ENCODE measurements around the gene ITIH3.
A peak's percentile ranks its signal among the peaks of the same experiment; 100 is the strongest.

ITIH3 gene

DNA sequence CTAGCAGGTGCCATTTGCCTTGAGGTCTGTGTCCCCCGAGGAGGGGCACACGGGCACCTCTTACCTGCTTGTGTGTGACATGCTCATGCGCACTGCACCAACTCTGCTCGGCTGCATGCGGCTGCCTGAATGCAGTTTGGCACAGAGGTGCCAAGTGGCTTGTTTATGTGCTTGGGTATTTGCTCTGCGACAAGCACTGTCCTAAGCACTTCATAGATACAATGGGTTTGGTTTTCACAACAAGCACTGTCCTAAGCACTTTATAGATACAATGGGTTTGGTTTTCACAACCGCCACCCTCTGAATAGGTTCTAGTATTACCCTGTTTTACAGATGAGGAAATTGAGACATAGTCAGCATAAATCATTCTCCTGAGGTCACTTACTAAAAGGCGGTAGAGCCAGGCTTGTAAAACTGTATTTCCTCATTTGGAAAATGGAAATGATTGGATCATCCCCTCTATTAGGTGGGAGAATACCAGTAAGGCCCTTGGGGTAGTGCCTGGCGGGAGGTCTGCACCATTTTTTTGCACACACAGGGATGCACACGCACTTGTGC, 35.4 kb downstream of the ITIH3 start:
- no peak for DNase-seq

DNA sequence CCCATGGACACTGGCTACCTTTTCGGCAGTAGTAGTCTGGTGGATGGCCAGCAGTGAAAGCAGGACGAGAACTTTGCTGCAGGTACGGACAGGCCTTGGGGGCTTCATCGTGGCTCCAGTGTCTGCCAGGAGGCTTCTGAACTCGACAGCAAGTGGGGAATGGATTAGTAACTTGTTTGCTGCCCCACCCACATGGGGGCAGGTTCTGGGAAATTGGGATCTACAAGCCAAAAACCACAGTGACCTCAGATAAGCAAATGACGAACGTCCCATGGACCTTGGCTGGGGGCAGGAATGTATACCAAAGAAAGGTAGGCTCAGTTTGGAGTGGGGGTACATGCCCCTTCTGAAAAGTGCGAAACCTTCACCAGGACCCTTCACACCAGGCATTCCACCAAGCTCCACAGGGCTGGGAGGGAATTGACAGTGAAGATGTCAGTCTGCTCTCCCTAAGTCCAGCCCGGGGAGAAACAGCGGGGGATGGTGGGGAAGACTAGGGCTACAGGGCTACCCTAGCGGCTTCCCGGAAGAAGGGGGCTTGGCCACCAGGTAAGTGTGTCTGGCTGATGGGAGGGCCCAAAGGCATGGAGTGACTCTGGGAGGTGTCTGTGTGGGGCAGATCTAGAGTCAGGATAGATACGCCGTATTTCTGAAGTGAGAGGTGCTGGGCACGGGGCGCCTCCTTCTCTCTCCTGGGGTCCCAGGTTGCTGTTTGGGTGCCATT, 36.1 kb downstream of the ITIH3 start, which contains the start of gene ITIH4:
Gene ITIH4 (minus strand): TSS at position 138 of the 724 bp plus-strand sequence. CDS start 30 bp downstream, at position 108.
- no peak for DNase-seq

DNA sequence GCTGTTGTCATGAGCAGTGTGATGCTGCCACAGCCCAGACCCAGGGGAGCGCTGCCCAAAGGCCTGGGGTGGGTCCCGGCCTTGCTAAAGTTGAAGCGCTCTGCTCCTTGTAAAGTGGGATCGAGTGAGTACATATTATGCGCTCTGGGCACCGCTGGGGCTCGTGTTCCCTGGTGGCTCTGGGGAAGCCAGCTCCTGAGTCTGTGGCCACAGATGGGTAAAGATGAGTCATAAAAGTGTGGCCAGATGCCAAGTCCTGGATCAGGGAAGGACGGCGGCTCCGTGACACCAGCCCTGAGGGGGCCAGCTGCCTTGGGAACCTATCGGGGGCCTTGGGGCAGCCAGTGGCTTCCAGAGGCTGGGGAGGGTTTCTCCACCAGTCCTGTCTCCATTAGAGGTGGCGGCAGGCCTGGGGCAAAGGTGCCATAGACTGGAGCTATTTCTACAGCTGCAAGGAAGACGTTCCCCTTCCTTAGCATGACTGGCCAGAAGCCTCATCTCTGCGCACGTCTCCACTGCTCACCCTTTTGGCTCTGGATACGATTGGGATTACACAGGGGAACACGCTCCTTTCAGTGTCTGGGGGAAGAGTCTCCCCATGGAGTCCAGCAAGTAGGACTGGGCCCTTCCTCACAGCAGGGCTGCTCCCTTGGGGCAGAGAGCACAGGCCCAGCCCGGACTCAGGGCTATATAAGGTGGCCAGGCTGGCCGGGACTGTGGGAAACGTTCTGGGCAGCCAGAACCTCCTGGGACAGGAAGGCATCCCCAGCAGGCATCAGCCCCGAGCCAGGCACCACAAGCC, 37.1 kb downstream of the ITIH3 start:
- no peak for DNase-seq

DNA sequence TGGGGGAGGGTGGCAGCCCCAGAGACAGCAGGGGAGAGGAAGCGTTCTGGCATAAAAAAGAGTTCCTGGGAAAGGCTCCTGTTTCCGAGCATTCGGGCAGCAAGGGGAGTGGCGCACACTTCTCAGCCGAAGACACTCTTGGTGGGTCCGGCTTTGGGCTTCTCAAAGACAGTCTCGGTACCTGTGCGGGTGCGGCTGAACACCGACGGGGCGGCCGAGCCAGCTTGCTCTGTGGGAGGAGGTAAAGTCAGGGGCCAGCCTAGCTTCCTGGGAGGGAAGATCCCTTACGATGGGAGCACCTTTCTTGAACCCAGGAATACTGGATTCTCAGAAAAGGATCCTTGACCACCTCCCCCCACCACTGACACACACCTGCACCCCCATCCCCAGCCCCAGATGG, 38.6 kb downstream of the ITIH3 start:
- no peak for DNase-seq

DNA sequence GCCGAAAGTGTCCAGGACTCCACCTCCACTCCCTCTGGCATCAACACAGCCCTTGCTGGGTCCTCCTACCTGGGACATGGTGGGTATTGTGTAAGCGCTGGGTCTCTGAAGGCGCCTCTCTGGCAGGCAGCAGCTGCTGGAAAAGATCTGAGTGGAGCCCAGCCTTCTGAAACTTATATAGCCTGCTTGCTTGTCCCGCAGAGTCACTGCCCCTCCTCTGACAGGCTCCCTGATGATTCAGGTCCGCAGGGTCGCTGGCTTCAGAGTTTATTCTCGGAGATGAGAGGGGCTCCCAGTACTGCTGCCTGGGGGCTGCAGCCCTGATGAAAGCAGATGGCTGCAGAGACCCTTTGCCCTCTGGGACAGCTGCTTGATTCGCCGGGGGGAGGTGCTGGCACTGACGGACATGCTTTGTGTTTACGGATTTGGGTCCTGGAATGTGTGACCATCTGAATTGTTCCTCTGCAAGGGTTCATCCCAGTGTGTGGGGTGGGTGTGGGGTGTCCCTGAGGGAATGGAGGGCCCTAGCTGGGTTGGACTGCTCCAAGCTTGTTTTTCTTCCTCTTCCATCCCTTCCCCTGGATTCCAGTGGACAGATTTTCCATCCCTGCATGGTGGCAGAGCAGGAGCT, 40.4 kb downstream of the ITIH3 start, which contains the start of gene MUSTN1:
Gene MUSTN1 (minus strand): TSS at position 149 of the 631 bp plus-strand sequence. CDS start 71 bp downstream, at position 78.
- no peak for DNase-seq

DNA sequence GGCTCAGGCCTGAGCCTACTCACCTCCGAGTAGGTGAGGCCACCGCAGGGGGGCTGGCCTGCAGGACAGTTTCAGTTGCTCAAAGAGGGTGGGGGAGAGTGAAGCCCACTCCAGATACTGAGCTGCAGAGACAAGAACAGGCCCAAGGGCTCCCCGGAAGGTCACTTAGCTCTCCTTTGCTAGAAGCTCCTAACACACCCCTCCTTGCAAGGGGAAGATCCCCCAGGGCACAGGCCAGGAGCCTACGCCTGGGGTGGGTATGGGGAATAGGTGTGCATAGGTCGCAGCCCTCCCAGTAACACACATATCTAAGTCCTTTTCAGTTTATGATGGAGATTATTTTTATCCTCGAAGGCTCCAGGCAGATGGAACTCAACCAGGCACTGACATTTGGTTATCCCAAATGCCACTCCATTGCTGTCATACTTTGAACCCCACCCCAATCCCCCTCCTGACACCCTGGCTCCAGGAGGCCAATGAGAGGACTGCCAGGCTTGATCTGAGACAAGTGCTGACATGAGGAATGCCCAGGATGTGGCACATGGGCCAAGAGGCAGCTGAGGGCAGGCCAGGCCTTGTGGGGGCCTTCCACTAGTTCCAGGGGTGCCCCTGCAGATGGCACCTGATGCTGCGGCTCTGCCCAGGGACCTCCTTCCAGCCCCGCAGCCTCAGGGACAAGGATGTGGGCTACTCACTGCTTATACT, 41.3 kb downstream of the ITIH3 start:
- no peak for DNase-seq

DNA sequence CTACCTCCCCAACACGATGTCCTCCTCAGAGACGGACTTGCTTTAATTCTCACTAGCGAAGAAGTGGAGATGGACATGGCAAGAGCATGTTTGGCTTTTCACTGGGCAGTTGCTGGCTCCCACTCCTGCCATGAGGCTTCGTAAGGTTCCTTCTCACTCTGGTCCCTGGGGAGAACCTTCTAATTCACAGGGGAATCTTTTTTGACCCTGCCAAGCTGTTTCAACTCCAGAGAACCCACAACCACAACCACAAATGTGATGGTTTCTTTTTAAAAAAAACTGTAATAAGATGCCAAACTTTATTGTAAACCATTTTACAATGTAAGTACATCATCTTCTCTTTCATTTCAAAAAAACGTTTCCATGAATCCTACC, 41.9 kb downstream of the ITIH3 start:
- no peak for DNase-seq

DNA sequence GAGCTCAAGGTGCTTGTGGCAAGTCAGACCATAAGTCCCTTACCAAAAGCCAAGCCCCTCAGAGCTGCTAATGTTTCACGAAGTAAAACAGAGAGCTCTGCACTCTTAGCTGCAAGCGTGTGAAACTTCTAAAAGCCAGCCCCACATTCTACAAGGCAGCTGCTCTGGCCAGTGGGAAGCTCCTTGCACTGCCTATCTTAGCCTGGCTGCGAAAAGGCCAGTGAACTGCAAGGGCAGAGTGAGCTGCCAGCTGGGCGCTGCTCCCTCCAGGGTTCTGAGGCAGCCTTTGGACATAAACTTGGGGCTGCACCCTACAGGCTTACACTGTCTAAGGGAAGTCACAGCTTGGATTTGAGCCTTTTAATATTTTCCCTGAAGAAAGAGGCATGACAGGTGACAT, 42.4 kb downstream of the ITIH3 start:
- no peak for DNase-seq

DNA sequence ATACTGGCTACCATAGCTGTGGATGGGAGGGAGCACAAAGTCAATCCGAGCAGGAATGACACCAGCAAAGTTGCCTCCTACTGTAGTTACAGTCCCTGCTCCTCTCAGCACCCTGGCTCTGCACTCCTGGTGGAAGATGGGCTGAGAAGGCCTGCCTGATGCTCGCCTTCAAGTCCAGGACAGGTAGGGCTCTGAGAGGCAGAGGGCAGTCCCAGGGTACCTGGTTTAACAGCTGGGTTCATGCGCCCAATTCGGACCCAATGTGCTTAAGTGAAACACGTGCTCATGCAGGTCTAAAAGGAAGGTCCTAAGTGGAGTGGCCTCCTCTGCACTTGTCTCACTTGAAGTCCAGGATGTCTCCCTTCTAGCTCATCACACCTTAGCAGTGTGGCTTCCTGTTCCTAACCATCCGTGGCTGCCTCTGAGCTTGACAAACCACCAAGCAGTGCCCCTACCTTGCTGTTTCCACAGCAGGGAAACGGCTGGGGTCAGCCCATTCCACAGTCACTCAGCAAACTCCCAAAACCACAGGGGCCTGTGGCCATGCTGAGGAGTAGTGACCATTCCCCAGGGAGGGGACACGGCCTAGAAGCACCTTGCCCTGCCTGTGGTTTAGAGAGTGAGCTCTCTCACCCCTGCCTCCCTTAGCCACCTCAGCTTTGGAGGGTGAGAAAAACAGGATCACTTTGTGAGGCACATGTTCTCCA, 44.1 kb downstream of the ITIH3 start:
- no peak for DNase-seq

DNA sequence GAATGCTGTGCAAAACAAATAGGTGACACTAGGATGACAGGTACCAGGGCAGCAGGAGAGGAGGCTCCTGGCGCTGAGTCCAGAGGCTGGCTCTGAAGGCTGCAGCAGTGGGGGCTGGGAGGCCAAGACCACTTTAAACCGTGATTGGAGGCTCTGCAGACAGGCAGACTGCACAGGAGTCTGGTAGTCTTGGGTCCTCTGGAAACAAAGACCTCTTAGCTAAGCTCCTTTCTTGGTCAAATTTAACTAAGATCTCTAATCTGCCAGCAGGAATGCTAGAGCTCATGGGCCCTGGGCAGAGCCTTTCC, 44.6 kb downstream of the ITIH3 start:
- no peak for DNase-seq

DNA sequence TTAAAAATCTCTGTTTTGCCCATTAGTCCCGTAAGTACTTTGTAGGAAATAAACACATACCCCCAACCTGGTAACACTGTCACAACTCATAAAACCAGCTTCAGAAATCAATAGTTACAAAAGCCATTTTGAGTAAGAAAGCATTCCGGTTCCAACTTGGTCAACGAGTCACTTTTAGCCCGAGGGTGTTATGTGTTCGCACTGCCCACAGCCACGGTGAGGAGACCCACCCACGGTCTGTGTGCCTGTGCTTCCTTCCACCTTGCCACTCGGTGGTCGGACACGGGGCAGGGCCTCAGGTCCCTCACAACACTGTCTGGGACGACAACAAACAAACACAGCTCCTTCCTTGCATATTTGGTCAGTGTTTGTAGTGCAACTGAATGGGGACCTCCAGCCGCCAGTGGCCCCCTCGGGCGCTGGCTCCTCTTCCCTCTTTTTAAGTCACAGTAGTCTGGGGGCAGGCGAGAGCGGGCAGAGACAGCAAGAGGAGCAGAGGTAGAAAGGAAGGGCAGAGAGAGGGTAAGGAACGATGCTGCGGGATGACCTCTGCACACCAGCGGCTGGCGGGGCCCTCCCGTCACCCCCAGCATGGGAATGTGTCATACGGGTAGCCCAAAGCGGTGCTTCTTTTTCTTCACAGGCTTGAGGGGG, 45.4 kb downstream of the ITIH3 start:
- DNase-seq, result no peak

DNA sequence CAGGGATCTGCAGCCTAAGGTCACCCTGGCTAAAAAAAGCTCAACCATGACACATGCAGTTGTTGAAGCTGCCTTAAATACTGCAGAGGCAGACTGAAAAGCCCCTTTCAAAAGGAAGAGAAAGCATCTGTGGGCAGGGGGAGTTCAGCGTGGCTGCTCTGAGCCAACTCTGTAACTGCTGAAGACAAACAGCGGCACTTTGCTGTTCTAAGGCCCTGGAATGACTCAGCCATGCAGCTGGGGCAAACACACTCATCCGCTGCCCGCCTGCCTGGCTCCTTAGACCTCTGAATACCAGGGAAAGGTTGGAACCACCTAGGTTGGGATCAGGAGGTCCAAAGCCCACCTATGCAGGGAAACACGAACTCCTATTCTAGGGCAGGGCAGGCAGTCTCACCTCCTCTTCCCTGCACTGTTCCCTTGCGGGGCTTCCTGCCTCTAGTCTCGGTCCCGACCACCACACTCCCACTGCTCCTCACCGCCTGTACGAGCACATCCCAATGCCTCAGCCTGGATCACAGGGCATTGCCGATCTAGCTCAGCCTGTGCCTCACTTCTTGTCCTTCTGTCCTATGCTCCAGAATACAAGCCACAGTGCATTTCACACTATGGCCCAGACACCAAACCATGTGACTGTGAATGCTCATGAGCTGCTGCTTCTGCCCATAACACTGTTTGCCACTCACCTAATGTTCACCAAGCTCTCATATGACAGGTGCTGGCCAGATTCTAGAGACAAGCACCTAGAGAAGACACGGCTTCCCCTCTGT, 46.8 kb downstream of the ITIH3 start:
- no peak for DNase-seq

DNA sequence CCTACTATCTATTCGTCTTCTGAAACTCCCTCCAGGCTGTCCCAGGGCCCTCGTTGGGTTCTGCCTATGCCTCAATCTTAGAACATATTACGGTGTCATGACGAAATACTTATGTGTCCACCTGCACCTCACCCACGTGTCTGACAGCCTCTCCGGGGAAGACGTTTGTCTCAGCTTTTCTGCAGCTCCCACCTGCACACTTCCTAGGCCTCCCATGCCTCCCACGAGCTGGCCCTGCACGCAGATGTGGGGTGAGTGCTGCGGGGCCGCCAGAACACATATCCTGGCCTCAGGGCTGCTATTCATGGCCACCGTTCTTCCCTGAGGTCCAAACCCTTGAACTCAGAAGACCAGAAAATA, 47.4 kb downstream of the ITIH3 start:
- no peak for DNase-seq

DNA sequence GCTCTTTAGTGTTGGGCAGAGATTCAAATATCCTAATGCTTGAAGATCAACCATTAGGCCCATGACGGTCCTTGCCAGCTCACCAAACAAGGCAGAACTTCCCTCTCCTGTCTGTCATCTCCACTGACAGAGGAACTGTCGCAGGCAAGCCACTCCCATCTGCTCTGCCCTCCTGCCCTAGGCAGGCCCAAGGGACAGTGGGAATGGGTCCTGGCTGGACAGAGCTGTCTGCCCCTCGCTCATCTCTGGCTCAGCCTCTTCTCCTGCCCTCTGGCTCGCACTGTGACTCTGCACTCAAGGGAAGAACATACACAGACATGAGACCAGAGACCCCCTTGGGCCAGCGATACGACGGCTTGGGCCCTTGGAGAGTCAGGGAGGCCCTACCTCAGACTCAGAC, 47.8 kb downstream of the ITIH3 start:
- no peak for DNase-seq

DNA sequence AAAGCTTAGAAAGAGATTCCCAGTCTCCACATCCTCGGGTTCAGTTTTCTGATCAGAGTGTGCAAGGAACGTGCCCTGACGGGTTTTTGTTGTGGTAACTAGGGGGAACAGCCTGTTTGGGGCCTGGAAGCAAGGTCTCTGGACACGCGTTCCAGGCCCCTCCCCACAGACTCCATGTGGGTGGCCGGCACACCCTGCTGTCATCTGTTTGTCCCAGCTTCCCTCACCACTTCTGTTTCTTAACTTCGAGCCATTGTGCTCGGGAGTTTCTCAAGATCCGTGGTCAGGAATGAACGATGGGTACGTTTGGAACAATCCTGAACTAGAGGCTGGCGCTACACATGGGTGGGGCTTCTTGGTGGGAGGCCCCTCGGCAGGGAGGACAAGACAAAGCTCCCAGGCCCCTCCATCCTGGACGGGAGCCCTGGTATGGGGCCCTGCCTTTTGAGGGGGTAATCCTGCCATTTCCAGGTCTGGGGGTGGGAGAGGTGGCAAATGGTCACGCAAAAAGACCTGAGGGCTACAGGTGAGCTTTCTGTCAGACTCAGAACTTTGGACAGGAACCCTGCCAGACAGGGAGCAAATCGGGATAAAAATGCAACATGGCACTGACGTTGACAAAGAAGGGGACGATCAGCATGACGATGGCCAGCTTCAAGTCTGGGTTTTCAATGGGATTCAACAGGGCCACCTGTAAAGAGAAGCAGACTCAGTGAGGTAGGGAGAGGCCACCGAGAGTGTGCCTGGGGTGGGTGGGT, 48.7 kb downstream of the ITIH3 start:
- DNase-seq, result no peak

DNA sequence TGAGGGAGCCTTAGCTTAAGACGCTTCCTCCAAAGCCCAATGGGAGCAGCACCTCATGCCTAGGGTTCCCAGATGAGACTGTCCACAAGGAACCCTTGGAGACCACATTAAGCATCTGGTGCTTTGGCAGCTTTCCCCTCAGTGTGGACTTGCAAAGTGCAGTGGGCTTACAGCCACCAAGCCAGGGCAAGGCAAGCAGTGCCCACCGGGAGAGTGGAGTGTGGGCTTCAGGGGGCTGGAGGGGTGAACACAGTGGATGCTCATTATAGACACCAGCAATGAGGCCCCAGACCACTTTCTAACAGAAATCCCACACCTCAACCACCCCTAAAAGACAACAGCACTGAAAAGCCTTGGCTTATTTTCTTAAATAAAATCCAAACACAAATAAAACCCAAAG, 49.3 kb downstream of the ITIH3 start:
- no peak for DNase-seq

DNA sequence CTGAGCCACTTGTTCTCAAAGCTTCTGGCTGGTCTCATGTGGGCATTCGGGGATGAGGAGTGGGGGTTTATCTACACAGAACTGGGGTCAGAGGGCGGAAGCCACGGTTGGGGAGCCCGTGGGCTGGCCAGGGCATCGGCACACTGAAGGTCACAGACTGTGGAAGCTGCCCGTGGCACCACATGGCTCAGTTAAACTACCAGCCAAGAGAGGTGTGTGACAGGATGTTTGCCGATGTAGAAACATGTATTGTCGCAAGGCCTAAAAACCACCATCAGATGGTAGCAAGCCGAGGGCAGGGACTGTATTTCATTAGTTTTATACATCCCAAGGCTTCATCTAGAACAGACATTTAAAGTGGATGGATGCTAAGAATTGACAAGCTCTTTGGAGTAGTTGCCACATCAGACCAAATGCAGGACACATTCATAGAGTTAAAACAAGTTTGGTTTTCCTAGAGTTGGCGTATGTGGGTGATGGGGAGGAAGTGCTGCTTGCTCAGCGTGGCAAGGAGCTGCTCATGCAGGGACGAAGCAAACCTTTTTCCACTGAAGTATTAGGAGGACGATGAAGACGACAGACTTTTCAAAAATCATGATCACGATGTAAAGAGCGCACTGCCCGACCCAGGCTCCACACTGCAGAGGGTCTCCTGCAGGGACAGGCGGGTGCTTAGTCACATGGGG, 49.8 kb downstream of the ITIH3 start:
- no peak for DNase-seq

DNA sequence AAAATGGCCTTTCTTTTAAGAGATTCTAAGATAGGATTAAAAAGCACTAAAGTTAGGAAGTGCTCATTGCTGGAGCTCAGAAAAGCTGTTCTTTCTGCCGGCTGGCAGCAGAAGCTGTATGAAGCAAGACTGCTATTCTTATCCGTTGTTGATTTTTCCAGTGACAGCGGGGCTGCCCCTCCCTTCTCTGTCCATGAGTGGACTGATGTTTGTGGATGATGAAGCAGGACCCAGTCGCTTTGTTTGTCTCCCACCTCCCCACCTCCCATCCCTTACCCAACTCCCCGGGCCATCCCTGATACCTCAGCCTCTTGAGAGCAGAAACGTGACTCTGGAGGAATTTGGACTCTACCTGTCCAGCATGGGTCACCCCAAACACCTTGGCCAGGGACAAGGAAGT, 50.6 kb downstream of the ITIH3 start:
- DNase-seq, result no peak

DNA sequence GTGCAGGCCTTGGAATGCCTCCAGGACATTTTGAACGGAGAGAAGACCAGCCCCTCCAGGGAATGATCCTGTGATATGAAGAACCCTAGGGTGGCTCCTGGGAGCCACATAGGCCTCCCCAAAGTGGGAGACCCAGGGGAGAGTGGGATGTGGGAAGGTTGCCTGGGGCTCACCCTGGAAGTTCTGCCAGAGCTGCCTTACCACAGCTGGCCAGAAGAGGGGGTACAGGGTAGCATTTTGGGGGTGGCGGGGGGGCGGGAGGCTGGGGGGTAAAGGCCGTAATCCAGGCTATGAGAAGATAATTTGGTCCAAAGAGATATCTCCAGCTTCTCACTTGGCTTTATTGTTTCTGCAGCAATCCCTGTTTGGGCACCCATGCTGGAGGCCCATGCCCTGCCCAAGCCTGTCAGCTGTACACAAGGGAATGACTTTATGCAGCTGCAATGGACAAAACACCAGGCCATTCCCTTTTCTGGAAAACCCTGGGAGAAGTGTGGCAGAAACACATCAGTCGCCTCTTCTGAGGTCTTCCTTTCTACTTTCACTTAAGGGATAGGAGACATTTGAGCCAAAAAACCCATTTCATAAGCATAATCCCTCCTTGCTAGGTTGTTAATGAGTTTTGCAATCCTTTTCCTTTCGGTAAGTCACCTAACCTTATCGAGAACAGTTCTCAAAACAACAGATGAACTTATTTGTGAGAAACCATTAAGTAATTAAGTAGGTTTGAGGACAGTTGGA, 51.3 kb downstream of the ITIH3 start:
- DNase-seq, result peak; percentile 72

All from activated effector memory CD4-positive, alpha-beta T cell treated with anti-CD3 and anti-CD28 coated beads, Interleukin-2, amount 50 U/mL, for 16 hours (primary cell).